Esophagus muscularis mucosa (tissue), 4 donors: ENCODE results near the gene CFAP73. TPM values are rescaled to one million over a fixed set of nuclear protein-coding genes. Genes with fewer than 3 reads are reported as not detected.

Source experiments
- DNase-seq: peaks from one replicate; pipeline ENCODE4 v3.0.0-alpha.2; 2017; ENCODE audit errors: extremely low spot score
- H3K27ac ChIP-seq, 4 donors: fragments of 200-600 bp; sonication (generic); replicated peaks in 1 of 4; 1 replicate in 3 of 4; 2 replicates in 1 of 4; pipeline ENCODE4 v1.5.1; 2016 to 2019; ENCODE audit warnings: mild to moderate bottlenecking in 1 of 4
- H3K27me3 ChIP-seq, 4 donors: fragments of 200-600 bp; sonication (generic); one replicate each; pipeline versions ENCODE4 v1.5.1 to v1.6.0; 2016 to 2019
- H3K36me3 ChIP-seq, 4 donors: fragments of 200-600 bp; sonication (generic); one replicate each; pipeline ENCODE4 v1.5.1; 2016 to 2019
- H3K4me1 ChIP-seq, 4 donors: fragments of 200-600 bp; sonication (generic); one replicate each; pipeline ENCODE4 v1.5.1; 2016 to 2019
- H3K4me3 ChIP-seq, 4 donors: fragments of 200-600 bp; sonication (generic); 1 replicate in 2 of 4; 2 replicates in 2 of 4; pipeline ENCODE4 v1.5.1; 2016 to 2019; ENCODE audit warnings: mild to moderate bottlenecking in 4 of 4, moderate library complexity in 1 of 4
- H3K9me3 ChIP-seq, 4 donors: fragments of 200-600 bp; sonication (generic); 1 replicate in 3 of 4; 2 replicates in 1 of 4; pipeline ENCODE4 v1.5.1; 2016 to 2019
- EP300 ChIP-seq: sonication (generic); formaldehyde crosslinking; IDR thresholded peaks from one replicate; pipeline ENCODE4 v1.6.1; 2017; ENCODE audit warnings: antibody characterized with exemption
- POLR2A ChIP-seq: fragments of 450-650 bp; IDR thresholded peaks from one replicate; pipeline ENCODE4 v1.6.1; 2017; ENCODE audit warnings: antibody characterized with exemption, moderate library complexity, mild to moderate bottlenecking, low read depth
- POLR2AphosphoS5 ChIP-seq, 2 donors: sonication (generic); formaldehyde crosslinking; IDR thresholded peaks; one replicate each; pipeline ENCODE4 v1.6.1; 2017; ENCODE audit warnings: antibody characterized with exemption in 2 of 2
- WGBS: methylation state at CpG from one replicate; pipeline ENCODE4 v1.1.5; 2018; 5-methylcytosine and 5-hydroxymethylcytosine counted together
- intact Hi-C: fragments of 100-400 bp; cut with DNase I; formaldehyde crosslinking; loops from one replicate; pipeline ENCODE4 v1.15.1; 2023
- total RNA-seq, 4 donors: library from RNA; depleted of rRNA; stranded (reverse); fragments of >200 nt; gene quantifications; one replicate each; pipeline versions ENCODE4 v1.1.0 to v1.2.1, GENCODE V29; 2016
- TF ChIP-seq, protein P1 (sequence below), 3 experiments: fragments of 200-600 bp in 2 of 3; fragments of 450-650 bp in 1 of 3; sonication (generic) in 2 of 3; IDR thresholded peaks; one replicate each; pipeline ENCODE4 v1.5.1; 2017 to 2019; ENCODE audit warnings: antibody characterized with exemption in 3 of 3, mild to moderate bottlenecking in 2 of 3, moderate library complexity in 1 of 3

Gene CFAP73
- total RNA-seq: not detected

GRCh38 chr12:113149361-113150150, at the start of gene CFAP73:
TSS of gene CFAP73 (plus strand) at chr12:113149724. CDS start at chr12:113149858, 134 bp downstream.
- H3K27me3 ChIP-seq: peaks cover 0 to 44% (median 18%) of the 10 kb centered on the region in 4 donors
- no peaks in the 10 kb centered on the region for H3K36me3 ChIP-seq
- no peak within 1 kb of the TSS for H3K4me3 ChIP-seq
- WGBS: 40% methylated on average over 8 of the region's 22 CpGs
- intact Hi-C loops: loop anchor here (5.0 kb wide), 1 partner anchor 102 kb away; no protein-coding TSS in a partner anchor
- DNase-seq: no peak
- no peak within 1 kb of the TSS for H3K27ac ChIP-seq
- H3K9me3 ChIP-seq: peaks cover 0 to 6% (median 0%) of the 10 kb centered on the region in 4 donors
- peaks cover 18 to 32% (median 29%) of the 10 kb centered on the region in 4 donors for H3K4me1 ChIP-seq
- TF ChIP-seq, protein P1, sequence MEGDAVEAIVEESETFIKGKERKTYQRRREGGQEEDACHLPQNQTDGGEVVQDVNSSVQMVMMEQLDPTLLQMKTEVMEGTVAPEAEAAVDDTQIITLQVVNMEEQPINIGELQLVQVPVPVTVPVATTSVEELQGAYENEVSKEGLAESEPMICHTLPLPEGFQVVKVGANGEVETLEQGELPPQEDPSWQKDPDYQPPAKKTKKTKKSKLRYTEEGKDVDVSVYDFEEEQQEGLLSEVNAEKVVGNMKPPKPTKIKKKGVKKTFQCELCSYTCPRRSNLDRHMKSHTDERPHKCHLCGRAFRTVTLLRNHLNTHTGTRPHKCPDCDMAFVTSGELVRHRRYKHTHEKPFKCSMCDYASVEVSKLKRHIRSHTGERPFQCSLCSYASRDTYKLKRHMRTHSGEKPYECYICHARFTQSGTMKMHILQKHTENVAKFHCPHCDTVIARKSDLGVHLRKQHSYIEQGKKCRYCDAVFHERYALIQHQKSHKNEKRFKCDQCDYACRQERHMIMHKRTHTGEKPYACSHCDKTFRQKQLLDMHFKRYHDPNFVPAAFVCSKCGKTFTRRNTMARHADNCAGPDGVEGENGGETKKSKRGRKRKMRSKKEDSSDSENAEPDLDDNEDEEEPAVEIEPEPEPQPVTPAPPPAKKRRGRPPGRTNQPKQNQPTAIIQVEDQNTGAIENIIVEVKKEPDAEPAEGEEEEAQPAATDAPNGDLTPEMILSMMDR (IDR thresholded peaks at IDR 0.05): no peak
- TF ChIP-seq POLR2AphosphoS5 (IDR thresholded peaks at IDR 0.05): no peak
- TF ChIP-seq POLR2A: no peak
- no peak for TF ChIP-seq EP300

DNA sequence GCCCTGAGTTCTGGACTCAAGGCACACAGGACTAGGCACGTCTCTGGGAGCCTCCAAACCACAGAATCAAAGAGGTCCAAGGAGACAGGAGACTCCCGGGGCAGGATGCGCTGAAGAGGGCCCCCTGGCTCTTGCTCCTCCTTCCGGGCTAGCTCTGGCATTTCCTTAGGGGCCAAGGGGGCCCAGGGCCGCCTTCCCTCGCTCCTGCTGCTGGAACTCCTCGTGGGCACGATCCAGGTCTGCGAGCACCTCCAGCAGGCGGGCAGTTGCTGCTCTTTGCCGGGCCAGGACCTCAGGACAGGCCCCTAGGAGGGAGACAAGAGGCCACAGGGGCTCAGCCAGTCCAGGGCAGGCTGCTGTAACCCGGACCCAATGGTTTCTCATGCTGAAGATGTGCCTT, 49.8 kb upstream of the CFAP73 start:
- Histone ChIP-seq H3K27ac (no peak overlapping the region), H3K36me3 (no peaks in the 10 kb centered on the region), H3K4me1 (peaks cover 8 to 22% (median 16%) of the 10 kb centered on the region in 4 donors), H3K9me3 (no peaks in the 10 kb centered on the region), H3K27me3 (peaks cover 3 to 57% (median 8%) of the 10 kb centered on the region in 4 donors), H3K4me3 (no peak overlapping the region)
- 73% methylated on average over 5 of the region's 12 CpGs for WGBS
- DNase-seq: no peak
- no peak for TF ChIP-seq POLR2A
- TF ChIP-seq EP300: no peak
- TF ChIP-seq POLR2AphosphoS5 (IDR thresholded peaks at IDR 0.05): no peak
- TF ChIP-seq, protein P1 (IDR thresholded peaks at IDR 0.05): no peak
- intact Hi-C loops: no loop called here

- H3K4me3 ChIP-seq: no peak overlapping the region
- H3K36me3 ChIP-seq: no peaks in the 10 kb centered on the region
- no peak overlapping the region for H3K27ac ChIP-seq
- no peaks in the 10 kb centered on the region for H3K9me3 ChIP-seq
- intact Hi-C loops: no loop called here
- H3K4me1 ChIP-seq: peaks cover 8 to 22% (median 16%) of the 10 kb centered on the region in 4 donors
- H3K27me3 ChIP-seq: peaks cover 3 to 64% (median 8%) of the 10 kb centered on the region in 4 donors
- TF ChIP-seq POLR2AphosphoS5 (IDR thresholded peaks at IDR 0.05) (no peak), POLR2A (no peak), EP300 (no peak)
- TF ChIP-seq, protein P1 (IDR thresholded peaks at IDR 0.05): no peak
- DNase-seq: no peak
- 69% methylated on average over 8 of the region's 10 CpGs for WGBS
Measured at GRCh38 chr12:113101751-113102150, 47.8 kb upstream of the CFAP73 start.

DNA sequence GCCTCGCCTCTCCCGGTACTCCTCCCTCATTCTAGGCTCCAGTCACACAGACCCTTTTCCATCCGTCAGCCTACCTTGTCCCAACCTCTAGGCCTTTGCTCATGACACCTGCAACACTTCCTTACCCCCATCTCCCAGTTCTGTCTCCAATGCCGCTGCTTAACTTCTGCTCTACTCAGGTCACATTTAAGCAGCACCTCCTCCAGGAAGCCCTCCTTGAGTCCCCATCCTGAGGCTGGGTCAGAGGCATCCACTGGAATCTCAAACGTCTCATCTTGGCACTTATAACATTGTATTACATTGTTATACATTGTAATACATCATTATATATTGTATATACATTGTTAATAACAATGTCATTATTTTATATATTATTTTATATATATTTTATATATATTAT, 46.7 kb upstream of the CFAP73 start:
- no peak overlapping the region for H3K4me3 ChIP-seq
- TF ChIP-seq POLR2A: no peak
- TF ChIP-seq, protein P1 (IDR thresholded peaks at IDR 0.05): no peak
- no peak for TF ChIP-seq POLR2AphosphoS5 (IDR thresholded peaks at IDR 0.05)
- no peak for TF ChIP-seq EP300
- peaks cover 8 to 18% (median 15%) of the 10 kb centered on the region in 4 donors for H3K4me1 ChIP-seq
- whole genome bisulfite sequencing: 80% methylated on average over 5 of the region's 5 CpGs
- H3K9me3 ChIP-seq: no peaks in the 10 kb centered on the region
- peaks cover 3 to 62% (median 8%) of the 10 kb centered on the region in 4 donors for H3K27me3 ChIP-seq
- intact Hi-C loops: no loop called here
- H3K36me3 ChIP-seq: no peaks in the 10 kb centered on the region
- DNase-seq: no peak
- H3K27ac ChIP-seq: no peak overlapping the region
